HEK293 (cell line): Measurements from ENCODE around the gene MBOAT2.

Experiments used
- ATF2 ChIP-seq: fragments of 450-650 bp; formaldehyde crosslinking; IDR thresholded peaks from 2 replicates; pipeline ENCODE4 v1.5.1; 2016; ENCODE audit warnings: missing biosample characterization, missing genetic modification characterization, low read depth
- GLI2 ChIP-seq: fragments of 450-650 bp; formaldehyde crosslinking; IDR thresholded peaks from 2 replicates; pipeline ENCODE4; 2017; ENCODE audit warnings: missing biosample characterization, missing genetic modification characterization, low read depth, borderline replicate concordance
- HOXC10 ChIP-seq: sonication (generic); formaldehyde crosslinking; IDR thresholded peaks from 2 replicates; pipeline ENCODE4 v1.8.1; 2023; ENCODE audit warnings: mild to moderate bottlenecking, missing genetic modification reagents
- KLF16 ChIP-seq: fragments of 450-650 bp; formaldehyde crosslinking; IDR thresholded peaks from 2 replicates; pipeline ENCODE4 v1.5.1; 2017; ENCODE audit warnings: missing biosample characterization, missing genetic modification characterization
- SETDB1 ChIP-seq: IDR thresholded peaks from one replicate; pipeline ENCODE4 v1.6.1; 2017; ENCODE audit warnings: mild to moderate bottlenecking, low read length, moderate library complexity, mixed read lengths; ENCODE audit not compliant: insufficient read length
- SP7 ChIP-seq: fragments of 450-650 bp; formaldehyde crosslinking; IDR thresholded peaks from 2 replicates; pipeline ENCODE4 v1.5.1; 2016; ENCODE audit warnings: missing biosample characterization, missing genetic modification characterization
- ZBTB1 ChIP-seq: fragments of 450-650 bp; formaldehyde crosslinking; IDR thresholded peaks from 2 replicates; pipeline ENCODE4 v1.5.1; 2016; ENCODE audit warnings: missing biosample characterization, missing genetic modification characterization
- ZBTB21 ChIP-seq: fragments of 450-650 bp; formaldehyde crosslinking; IDR thresholded peaks from 2 replicates; pipeline ENCODE4 v1.5.1; 2017; ENCODE audit warnings: missing biosample characterization, missing genetic modification characterization
- ZBTB6 ChIP-seq: fragments of 450-650 bp; formaldehyde crosslinking; IDR thresholded peaks from 2 replicates; pipeline ENCODE4 v1.5.1; 2017; ENCODE audit warnings: missing biosample characterization, missing genetic modification characterization
- ZIC2 ChIP-seq: fragments of 450-650 bp; formaldehyde crosslinking; IDR thresholded peaks from 2 replicates; pipeline ENCODE4 v1.5.1; 2016; ENCODE audit warnings: missing biosample characterization, missing genetic modification characterization
- ZNF114 ChIP-seq: fragments of 450-650 bp; formaldehyde crosslinking; IDR thresholded peaks from 2 replicates; pipeline ENCODE4 v1.5.0; 2017; ENCODE audit warnings: missing biosample characterization, missing genetic modification characterization
- ZNF223 ChIP-seq: fragments of 450-650 bp; formaldehyde crosslinking; IDR thresholded peaks from 2 replicates; pipeline ENCODE4 v1.5.1; 2016; ENCODE audit warnings: missing biosample characterization, missing genetic modification characterization
- ZNF248 ChIP-seq: fragments of 450-650 bp; formaldehyde crosslinking; IDR thresholded peaks from 2 replicates; pipeline ENCODE4 v1.5.1; 2017; ENCODE audit warnings: missing biosample characterization, missing genetic modification characterization
- ZNF280D ChIP-seq: fragments of 450-650 bp; formaldehyde crosslinking; IDR thresholded peaks from 2 replicates; pipeline ENCODE4 v1.5.1; 2016; ENCODE audit warnings: missing biosample characterization, missing genetic modification characterization
- ZNF473 ChIP-seq: fragments of 450-650 bp; formaldehyde crosslinking; IDR thresholded peaks from 2 replicates; pipeline ENCODE4 v1.5.1; 2017; ENCODE audit warnings: missing biosample characterization, missing genetic modification characterization
- ZNF510 ChIP-seq: fragments of 450-650 bp; formaldehyde crosslinking; IDR thresholded peaks from 2 replicates; pipeline ENCODE4 v1.5.1; 2018; ENCODE audit warnings: mild to moderate bottlenecking, missing genetic modification characterization, missing biosample characterization; ENCODE audit not compliant: insufficient replicate concordance
- ZNF518A ChIP-seq: fragments of 450-650 bp; formaldehyde crosslinking; conservative IDR thresholded peaks from 2 replicates; pipeline ENCODE4 v1.5.1; 2016; ENCODE audit warnings: low read depth, missing biosample characterization, missing genetic modification characterization
- ZNF585B ChIP-seq: fragments of 450-650 bp; formaldehyde crosslinking; IDR thresholded peaks from 2 replicates; pipeline ENCODE4 v1.5.1; 2016; ENCODE audit warnings: missing biosample characterization, missing genetic modification characterization
- ZNF639 ChIP-seq: fragments of 450-650 bp; formaldehyde crosslinking; IDR thresholded peaks from 2 replicates; pipeline ENCODE4 v1.5.1; 2016; ENCODE audit warnings: missing biosample characterization, missing genetic modification characterization
- ZNF660 ChIP-seq: fragments of 450-650 bp; IDR thresholded peaks from 2 replicates; pipeline ENCODE4 v1.5.1; 2018; ENCODE audit warnings: missing biosample characterization, mild to moderate bottlenecking, missing genetic modification characterization
- ZNF677 ChIP-seq: fragments of 450-650 bp; IDR thresholded peaks from 2 replicates; pipeline ENCODE4 v1.5.0; 2018; ENCODE audit warnings: missing biosample characterization, mild to moderate bottlenecking, missing genetic modification characterization, moderate library complexity
- ZNF701 ChIP-seq: fragments of 450-650 bp; formaldehyde crosslinking; IDR thresholded peaks from 2 replicates; pipeline ENCODE4 v1.5.1; 2016; ENCODE audit warnings: missing biosample characterization, missing genetic modification characterization
- ZNF791 ChIP-seq: fragments of 450-650 bp; formaldehyde crosslinking; IDR thresholded peaks from 2 replicates; pipeline ENCODE4 v1.5.1; 2016; ENCODE audit warnings: missing biosample characterization, missing genetic modification characterization
- ZNF792 ChIP-seq: fragments of 450-650 bp; formaldehyde crosslinking; IDR thresholded peaks from 2 replicates; pipeline ENCODE4 v1.5.1; 2016; ENCODE audit warnings: missing biosample characterization, missing genetic modification characterization
- ZNF830 ChIP-seq: fragments of 450-650 bp; IDR thresholded peaks from 2 replicates; pipeline ENCODE4 v1.5.0; 2018; ENCODE audit warnings: missing biosample characterization, missing genetic modification characterization, low read depth, mild to moderate bottlenecking, moderate library complexity
- ZNF843 ChIP-seq: fragments of 450-650 bp; formaldehyde crosslinking; IDR thresholded peaks from 2 replicates; pipeline ENCODE4 v1.5.1; 2016; ENCODE audit warnings: missing biosample characterization, missing genetic modification characterization
- ZSCAN23 ChIP-seq: fragments of 450-650 bp; formaldehyde crosslinking; IDR thresholded peaks from 2 replicates; pipeline ENCODE4 v1.5.1; 2016; ENCODE audit warnings: missing biosample characterization, missing genetic modification characterization
- ZXDB ChIP-seq: fragments of 450-650 bp; formaldehyde crosslinking; IDR thresholded peaks from 2 replicates; pipeline ENCODE4 v1.5.1; 2016; ENCODE audit warnings: missing biosample characterization, missing genetic modification characterization

MBOAT2 gene

GRCh38 chr2:9004338-9005204 lies 1.1 kb upstream of the MBOAT2 start (continued):
- TF ChIP-seq ZNF223 (tag by site-specific recombination) (no peak), ZIC2 (tag by site-specific recombination) (no peak), ZBTB1 (no peak), ZNF701 (tag by site-specific recombination) (no peak), ZNF677 (tag by site-specific recombination) (no peak), ZNF518A (tag by site-specific recombination) (no peak), ZNF585B (tag by site-specific recombination) (no peak), ZBTB21 (no peak), ZNF792 (no peak), ZNF660 (tag by site-specific recombination) (no peak), ZNF473 (tag by site-specific recombination) (no peak), ZNF639 (tag by site-specific recombination) (no peak), ZNF280D (tag by site-specific recombination) (no peak), ZNF510 (tag by site-specific recombination) (no peak), ZNF830 (tag by site-specific recombination) (no peak), ATF2 (tag by site-specific recombination) (no peak), ZBTB6 (tag by site-specific recombination) (no peak), ZNF791 (no peak), HOXC10 (CRISPR knock-in tag) (no peak), ZNF114 (tag by site-specific recombination) (no peak), KLF16 (tag by site-specific recombination) (no peak), ZNF843 (no peak), ZXDB (tag by site-specific recombination) (no peak; the same call in 1 of the 2 replicates), GLI2 (tag by site-specific recombination) (no peak), ZSCAN23 (tag by site-specific recombination) (no peak), SP7 (tag by site-specific recombination) (0 out of 2 replicates have a peak, but pooled peaks have one; percentile 3), ZNF248 (no peak), SETDB1 (peak; percentile 43)
